Loucy (cell line): Measurements from ENCODE around the gene KRT3.

Source experiments
- EZH2phosphoT487 ChIP-seq: fragments of 200-600 bp; IDR thresholded peaks from 2 replicates; pipeline ENCODE4 v1.6.1; 2018; ENCODE audit warnings: antibody characterized with exemption, mild to moderate bottlenecking, moderate library complexity, borderline replicate concordance
- TF ChIP-seq, protein P1 (sequence below): fragments of 200-600 bp; sonication (generic); conservative IDR thresholded peaks from 2 replicates; pipeline ENCODE4 v1.5.1; 2014; ENCODE audit warnings: mild to moderate bottlenecking, antibody characterized with exemption, low read length

DNA sequence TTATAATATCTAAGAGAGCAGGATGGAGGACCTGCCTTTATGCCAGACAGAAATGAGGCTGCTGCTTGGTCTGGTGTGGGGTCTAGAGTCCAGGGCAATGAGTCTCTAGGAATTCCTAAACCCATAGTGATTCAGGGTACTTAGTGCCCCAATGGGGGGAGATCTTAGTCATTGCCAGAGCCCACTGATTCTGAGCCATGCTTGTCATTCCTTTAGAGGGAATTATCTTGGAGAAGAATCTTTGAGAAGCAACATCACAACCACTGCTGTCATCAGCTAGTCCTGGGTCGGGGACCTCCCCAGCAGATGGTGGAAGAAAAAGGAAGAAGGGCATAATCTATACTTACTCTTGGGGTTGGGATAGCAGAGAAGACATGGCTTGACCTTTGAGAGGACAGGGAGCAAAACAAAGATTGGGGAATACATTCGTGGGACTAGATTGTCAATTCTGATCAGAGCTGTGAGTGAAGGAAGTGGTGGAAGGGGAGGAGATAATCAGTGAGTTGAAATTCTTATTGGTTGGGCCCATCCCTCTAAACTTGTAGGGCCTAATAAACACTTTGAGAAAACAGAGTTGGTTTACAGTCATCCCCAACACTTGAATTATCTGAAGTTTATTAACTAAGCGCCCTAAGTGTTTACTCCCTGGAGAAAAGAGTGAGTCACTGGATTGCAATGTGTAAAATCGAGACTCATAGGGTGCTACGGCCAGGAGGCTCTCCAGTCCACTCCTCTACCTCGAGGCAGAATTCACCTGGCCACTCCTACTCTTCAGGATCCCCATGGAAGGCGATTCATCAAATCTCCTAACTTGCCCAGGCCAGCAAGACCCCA is 3.0 kb upstream of the KRT3 start:
- TF ChIP-seq, protein P1, sequence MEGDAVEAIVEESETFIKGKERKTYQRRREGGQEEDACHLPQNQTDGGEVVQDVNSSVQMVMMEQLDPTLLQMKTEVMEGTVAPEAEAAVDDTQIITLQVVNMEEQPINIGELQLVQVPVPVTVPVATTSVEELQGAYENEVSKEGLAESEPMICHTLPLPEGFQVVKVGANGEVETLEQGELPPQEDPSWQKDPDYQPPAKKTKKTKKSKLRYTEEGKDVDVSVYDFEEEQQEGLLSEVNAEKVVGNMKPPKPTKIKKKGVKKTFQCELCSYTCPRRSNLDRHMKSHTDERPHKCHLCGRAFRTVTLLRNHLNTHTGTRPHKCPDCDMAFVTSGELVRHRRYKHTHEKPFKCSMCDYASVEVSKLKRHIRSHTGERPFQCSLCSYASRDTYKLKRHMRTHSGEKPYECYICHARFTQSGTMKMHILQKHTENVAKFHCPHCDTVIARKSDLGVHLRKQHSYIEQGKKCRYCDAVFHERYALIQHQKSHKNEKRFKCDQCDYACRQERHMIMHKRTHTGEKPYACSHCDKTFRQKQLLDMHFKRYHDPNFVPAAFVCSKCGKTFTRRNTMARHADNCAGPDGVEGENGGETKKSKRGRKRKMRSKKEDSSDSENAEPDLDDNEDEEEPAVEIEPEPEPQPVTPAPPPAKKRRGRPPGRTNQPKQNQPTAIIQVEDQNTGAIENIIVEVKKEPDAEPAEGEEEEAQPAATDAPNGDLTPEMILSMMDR = no peak
- no peak for TF ChIP-seq EZH2phosphoT487
